Measurements from ENCODE around the gene SLCO2A1.
"Not testable (repeated sequence)": the region's sequence is repeated elsewhere in the genome, so short reads cannot be mapped to it uniquely, and the experiment has no call there.

SLCO2A1 gene

DNA sequence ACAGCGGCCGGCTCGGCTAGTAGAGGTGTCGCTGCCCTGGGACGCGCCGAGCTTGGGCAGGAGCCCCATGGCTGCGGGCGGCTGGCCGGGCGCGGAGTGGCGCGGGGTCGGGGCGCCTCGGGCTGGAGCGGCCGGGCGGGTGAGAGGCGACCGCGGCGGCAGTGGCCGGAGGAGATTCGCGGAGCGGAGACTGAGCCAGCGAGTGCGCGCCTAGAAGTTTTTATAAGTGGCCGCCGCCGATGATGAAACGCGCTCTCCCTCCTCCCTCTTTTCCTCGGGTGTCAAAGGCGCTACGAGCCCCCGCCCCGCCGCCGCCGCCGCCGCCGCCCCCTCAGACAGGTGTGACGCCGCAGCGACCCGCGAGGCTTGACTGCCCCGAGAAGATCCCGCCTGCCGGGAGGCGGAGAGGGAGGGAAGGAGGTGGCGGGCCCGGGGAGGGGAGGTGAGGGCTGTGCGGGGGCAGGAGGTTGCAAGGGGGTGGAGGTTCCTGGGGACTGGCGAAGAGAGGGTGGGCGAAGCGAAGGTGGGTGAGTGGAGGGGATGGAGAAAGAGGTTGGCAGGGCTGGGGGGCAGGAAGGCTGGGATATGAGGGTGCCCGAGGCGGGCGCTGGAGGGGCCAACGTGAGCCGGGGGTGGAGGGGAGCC is at the start of gene SLCO2A1:
SLCO2A1 (minus strand) TSS at position 192 of the 645 bp plus-strand sequence; CDS start at position 69, 123 bp downstream.
- DNase-seq, result peak in 7 of 56 donors; percentile 4 to 65 (median 18)

DNA sequence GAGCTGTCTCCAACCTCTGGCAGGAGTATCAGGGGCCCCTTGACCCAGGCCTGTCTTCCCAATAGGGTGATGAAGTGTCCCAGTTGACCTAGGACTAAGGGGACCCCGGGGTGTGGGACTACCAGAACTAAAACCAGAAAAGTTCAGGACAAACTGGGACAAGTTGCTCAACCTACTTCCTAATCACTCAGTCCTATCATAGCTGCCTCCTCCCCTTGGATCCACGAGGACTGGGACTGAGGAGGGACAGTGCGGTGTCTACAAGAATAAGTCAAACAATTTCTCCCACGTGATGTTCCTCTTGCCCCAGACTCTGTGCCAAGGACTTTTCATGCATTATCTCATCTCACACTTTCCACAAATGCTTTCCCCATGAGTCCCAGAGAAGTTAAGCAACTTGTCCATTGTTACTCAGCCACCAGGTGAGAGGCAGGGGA is 49.4 kb upstream of the SLCO2A1 start:
- no peak for DNase-seq

DNA sequence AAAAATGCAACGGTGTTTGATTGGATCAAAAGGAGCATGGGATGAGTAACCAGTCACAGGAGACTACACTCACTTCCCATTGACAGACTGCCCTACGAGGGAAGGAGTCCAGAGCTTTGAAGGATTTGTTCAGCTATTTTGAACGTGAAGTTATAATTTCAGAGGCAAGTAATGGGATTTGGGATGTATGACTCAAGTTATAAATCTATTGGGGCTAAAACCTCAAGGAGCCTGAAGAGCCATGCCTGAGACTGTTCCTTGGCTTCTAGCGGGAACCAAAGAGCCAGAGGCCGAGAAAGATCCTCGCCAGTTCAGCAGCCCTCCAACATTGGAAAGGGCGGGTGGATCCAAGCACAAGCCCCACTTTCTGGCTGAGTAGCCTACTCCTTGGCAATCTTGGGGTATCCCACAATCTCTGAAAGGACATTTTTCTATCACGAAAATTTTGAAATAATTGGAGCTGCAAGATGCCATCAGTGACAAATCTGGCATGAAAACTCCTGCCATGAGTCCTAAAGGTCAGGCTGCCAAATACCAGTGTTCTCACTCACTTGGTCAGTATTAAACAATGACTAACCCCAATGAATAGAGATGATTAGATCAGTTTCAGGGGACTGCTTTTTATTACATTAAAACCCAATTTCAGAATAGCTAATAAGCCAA is 48.6 kb upstream of the SLCO2A1 start:
- no peak for DNase-seq

DNA sequence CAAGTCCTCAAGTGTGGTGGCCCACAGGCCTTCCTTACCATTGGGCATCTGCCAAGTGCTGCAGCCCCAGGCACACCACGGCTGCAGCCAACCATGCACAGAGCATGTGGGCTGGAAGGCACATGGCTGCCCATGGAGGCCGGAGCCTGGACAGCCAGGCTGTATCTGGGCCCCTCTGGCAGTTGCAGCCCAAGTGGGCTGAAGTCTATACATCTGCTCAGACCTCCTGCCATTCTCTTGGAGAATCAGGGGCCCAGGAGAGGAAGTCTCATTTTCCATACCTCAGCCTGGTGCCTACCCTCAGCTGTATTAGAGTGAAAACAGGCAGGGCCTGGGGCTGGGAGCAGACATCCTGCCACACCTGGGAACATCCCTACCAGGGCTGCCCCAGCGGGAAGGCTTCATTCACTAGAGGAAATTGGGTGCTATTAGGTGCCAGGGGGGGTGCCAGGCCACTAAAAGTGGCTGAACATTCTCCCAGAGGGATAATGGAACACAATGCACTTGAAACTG is 48.0 kb upstream of the SLCO2A1 start:
- no peak for DNase-seq

DNA sequence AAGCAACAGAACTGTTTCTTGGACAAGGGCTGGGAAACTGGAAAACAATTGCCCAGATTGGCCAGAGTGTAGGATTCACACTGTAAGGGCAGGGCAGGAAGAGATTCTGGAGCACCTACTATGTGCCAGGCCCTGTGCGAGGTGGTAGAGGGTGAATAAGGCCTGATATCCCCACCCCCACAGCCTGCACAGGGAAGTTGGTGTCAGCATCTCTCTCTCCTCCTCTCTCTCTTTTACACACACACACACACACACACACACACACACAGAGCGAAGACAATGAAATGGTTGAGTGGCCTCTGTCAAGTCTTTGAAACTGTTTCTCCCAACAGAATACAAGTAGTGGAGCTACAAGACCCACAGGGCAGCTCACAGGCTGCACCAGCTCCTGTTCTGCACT is 47.1 kb upstream of the SLCO2A1 start:
- no peak for DNase-seq

DNA sequence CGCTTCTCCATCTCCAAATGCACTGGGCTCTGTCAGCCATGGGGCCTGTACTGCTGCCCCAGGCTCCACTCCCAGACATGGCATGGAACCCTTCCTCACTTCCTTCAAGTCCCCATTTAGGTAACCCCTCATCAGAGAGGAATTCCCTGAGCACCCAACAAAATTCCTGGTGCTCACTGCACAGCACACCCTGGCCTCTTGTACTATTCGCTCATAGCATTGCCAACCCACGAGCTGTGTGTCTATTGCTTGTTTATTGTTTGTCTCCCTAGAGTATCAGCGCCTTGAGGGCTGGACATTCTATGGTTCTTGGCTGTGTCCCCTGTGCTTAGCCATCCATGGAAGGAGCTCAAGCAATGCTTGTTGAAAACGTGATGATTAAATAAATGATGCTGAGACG is 46.1 kb upstream of the SLCO2A1 start:
- no peak for DNase-seq

DNA sequence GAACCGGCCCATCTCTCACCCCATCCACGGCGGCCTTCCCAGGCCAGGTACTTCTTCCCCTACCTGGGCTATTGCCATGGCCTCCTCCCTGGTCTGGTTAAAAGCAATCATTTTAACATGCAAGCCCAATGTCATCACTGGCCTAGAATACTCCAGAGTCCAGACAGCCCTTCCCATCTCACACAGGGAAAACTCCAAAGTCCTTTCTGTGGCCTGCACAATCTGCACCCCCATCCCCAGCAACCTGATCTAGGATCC is 45.8 kb upstream of the SLCO2A1 start:
- no peak for DNase-seq

DNA sequence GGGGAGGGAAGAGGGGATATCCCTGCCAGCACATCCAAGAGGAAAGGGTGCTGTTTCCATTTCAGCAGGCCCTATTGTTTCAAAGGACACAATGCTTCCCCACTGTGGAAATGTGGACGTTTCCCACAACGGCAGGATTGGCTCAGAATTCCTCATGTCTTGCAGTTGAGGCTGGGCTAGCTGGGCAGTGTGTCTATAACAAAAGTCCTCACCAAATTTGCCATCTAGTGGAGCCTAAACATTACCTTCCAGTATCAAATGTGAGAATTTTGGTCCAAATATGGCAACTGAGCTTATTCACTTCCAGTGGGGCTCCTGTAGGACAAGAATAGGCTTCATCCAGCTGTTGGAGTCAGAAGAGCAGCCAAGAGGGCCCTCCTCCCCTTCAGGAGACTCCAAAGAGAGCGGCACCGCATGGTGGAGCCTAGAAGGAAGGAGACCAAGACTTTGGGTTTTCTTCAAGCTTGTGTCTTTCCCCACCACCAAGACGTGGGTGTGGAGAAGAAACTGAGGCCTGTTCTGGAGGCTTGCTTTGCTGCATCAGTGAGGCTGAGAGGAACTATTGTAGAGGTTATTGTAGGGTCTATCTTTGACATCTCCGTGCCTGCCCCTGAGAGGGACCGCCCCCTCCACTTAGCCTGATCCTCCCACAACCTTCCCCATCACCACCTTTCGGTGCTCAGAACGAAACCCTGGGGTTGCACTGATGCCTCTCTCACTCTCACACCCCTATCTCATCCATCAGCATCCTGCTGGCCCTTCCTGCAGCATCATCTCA is 45.3 kb upstream of the SLCO2A1 start:
- no peak for DNase-seq

DNA sequence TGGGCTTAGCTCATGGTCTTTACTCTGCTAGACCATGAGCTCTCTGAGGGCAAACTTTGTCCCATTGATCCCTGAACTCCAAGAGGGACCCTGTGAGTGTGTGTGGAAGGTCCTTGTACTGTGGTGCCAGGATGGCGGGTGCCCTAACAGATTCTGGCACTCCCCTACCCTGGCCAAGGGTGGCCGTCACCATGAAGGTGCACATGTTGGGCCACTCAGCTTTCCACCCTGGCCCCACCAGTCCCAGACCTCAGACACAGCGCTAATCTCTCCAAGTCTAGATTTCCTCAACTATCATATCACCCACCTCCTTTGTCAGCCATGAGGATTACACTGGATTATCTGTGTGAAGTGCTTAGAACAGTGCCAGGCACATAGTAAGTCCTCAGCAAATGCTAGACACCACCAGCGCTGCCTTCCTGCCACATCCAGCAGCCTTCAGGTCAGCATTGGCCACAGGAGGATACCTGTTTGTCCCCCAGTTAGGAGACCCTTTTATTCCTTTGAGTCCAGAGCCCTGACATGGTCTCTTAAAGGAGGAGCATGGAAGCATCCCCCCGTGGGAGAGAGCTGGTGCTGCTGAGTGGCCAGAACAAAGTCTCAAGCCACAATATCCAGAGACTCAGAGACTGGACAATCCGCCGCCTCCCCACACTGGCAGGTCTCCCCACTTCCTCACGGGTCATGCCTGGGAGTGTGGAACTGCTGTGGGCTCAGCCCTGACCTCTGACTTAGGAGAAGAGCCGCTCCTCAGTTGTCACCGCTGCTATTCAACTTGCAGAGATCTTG is 44.5 kb upstream of the SLCO2A1 start:
- DNase-seq, result no peak

DNA sequence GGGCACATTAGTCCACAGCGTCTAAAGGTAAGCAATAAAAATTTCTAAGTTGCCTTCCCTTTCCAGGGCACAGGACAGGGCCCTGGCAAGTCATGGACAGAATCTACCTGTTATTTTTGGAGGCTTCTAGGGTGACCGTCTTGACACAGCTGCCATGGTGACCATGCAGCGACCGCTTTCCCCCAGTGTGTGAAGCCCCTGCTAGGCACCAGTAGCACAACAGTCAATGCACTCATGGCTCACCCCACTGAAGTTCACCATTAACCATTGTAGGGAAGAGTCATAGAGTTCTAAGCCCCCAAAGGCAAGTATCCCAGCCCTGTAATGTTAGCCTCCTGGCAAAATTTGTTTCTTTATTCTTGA is 43.8 kb upstream of the SLCO2A1 start:
- no peak for DNase-seq

- no peak for DNase-seq
These were observed 43.3 kb upstream of the SLCO2A1 start for GRCh38 chr3:134072881-134073582.

DNA sequence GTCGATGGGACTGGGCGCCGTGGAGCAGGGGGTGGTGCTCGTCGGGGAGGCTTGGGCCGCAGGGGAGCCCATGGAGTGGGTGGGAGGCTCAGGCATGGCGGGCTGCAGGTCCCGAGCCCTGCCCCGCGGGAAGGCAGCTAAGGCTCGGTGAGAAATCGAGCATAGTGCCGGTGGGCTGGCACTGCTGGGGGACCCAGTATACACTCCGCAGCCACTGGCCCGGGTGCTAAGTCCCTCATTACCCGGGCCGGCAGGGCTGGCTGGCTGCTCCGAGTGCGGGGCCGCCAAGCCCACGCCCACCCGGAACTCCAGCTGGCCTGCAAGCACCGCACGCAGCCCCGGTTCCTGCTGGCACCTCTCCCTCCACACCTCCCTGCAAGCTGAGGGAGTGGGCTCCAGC is 40.6 kb upstream of the SLCO2A1 start:
- not testable (repeated sequence) for DNase-seq

DNA sequence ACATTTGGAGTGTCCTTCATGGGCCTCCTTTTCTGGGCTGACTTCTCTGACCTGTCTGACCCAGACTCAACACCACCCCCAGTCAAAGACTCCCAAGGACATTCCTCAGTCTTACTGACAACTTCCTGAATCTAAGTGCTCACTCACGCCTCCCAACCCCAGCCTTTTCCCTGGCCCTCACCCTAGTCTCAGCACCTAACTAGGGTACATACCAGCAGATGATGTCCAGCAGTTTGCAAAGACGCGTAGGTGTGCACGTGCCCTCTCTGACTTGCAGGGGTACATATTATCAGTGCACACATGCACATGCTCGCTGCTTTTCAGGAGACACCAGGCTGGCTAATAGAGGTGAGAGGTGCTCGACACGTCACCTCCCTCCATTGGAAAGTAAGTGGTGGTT is 38.7 kb upstream of the SLCO2A1 start:
- no peak for DNase-seq

GRCh38 chr3:134067531-134068161 is 37.9 kb upstream of the SLCO2A1 start:
- DNase-seq, result no peak

GRCh38 chr3:134066651-134067530 is 37.2 kb upstream of the SLCO2A1 start:
- no peak for DNase-seq

GRCh38 chr3:134066158-134066541 is 36.4 kb upstream of the SLCO2A1 start:
- DNase-seq, result no peak

- no peak for DNase-seq
These were observed 35.8 kb upstream of the SLCO2A1 start for GRCh38 chr3:134065252-134066157.

GRCh38 chr3:134064081-134064480 is 34.4 kb upstream of the SLCO2A1 start:
- no peak for DNase-seq
